ENCODE results near the gene DMRTA2.

Gene DMRTA2

DNA sequence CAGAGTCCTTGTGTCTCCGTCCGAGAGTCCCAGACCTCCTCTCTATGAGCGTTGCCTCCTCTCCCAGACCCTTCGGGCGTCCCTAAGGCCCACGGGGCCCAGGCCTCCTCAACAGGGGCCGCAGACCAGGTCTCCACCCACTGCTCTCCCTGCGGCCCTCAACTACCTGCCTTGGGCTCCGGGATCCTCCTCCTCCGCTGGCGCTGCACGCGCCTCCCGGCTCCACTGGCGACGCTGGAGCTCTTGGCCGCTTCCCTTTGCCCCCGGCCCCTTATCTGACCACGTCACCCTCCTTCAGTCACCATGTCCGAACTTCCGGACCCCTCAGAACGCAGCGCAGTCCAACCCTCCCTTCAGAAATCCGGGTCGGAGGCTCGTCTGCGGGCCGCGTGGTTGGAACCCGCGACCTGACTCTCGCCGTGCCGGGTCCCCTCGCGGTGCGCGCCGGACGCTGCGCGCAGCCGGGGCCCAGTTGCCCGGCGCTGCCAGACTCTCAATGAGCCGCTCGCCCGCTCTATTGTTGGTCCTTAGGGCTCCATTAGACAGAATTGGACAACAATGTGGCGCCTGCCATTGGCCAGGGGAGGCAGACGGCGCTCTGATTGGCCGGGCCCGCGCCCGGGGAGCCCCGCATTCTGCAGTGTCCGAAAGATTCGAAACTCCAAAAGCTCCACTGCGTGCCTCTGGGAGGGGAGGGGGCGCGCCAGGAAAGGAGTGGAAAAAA is at the start of gene DMRTA2:
TSS of gene DMRTA2 (minus strand) at position 498 of the 724 bp plus-strand sequence. CDS start 1,907 bp downstream, outside the sequence.
- DNase-seq = no peak

DNA sequence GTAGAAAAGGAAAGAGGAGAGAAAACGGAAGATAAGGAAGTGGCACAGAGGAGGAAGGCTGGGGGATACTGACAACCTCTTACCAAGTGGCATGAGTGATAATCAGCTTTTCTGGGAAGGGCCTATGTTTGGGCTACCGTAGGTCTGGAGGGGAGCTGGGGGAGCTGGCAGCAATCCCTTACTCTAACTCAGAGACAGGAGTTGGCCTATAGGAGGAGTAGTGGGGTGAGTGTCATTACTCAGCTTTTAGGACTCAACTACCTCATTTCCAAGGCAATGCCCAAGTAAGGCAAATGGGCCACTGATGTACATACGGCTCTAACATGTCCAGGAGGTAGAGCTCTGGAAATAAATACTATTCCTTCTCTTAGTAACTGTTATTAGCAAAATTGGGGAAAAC is 48.7 kb upstream of the DMRTA2 start:
- no peak for DNase-seq

DNA sequence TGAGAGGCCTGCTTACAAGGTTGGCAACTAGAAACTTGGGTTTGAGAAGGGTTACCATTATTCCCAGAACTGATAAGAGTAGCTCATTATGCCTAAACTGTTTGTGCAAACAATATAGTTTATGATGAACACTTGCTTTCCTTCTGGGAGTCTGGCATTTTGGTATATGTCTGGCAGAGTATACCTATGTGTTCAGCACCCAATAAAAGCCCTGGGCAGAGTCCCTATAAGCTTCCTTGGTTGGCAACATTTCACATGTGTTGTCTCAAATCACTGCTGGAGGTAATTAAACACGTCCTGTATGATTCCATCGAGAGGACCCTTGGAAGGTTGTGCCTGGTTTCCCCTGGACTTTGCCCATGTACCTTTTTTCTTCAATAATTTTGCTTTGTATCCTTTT is 39.7 kb upstream of the DMRTA2 start:
- DNase-seq = no peak

DNA sequence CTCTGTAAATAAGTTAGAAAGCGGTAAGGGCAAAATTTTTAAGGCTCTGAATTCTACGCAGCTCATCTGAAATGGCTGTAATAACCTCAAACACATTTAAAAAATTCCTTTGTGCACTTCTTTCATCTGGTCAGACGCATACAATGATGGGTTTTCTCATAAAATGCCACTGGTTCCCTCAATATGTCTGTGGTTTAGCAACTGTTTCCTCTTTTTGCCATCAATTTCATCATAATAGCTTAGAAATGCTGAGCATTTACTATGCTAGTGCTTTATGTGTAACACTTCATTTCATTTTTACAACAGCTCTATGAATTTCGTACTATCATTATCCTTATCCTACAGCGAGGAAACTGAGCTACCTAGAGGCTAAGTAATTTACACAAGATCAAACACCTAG is 35.3 kb upstream of the DMRTA2 start:
- DNase-seq = peak; percentile 72 to 77

DNA sequence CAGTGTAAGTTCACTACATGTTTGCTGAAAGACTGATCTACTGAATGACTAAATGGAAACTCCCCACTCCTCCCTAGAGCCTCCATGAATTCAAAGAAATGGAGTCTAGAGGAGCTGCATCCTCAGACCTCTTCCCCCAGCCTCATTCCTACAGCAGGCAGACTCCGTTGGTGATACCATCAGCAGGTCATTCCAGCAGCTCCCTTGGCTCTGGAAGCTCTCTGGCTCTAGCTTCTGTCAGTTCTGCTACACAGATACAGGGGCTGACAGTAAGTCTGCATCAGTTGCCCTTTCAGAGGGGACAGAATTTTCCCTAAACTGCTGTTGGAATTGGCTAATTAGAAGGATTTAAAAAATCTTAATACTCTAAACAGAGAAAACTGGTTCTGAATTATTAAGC is 31.7 kb upstream of the DMRTA2 start:
- no peak for DNase-seq

DNA sequence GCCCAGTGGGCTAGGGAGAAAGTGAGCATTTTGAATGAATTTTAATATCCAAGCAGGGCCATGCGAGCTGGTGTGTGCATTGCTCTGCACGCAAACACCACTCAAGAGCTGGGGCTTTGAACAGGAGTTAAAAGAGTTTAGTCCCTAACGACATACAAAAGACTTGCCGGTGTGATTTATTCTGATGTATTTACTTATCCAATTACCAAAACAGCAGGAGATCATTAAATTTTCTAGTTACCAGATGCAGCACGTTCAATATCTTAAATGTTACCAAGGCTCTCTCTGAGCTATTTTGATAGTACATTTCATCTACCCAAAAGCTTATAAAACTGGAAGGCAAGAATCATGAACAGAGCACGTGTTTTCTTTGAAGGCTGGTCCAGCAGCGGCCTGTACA is 30.0 kb upstream of the DMRTA2 start:
- DNase-seq = no peak

DNA sequence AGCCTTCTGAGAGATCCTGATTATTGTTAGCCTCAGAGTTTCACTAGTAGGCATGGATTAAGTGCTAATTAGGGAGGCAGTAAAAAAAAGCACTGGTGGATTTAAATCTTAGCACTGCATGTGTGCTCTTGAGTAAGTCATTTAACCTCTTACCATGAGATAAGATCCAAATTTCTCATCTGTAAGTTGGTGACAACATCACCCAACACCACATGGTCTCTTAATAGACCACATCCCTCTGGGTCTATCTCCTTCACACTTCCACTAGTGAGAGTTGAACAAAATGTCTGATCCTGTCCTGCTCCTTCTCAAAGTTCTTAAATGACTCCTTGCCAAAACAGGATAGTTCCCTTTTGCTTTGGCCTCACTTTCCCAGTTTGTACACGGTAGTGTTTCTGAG is 29.5 kb upstream of the DMRTA2 start:
- DNase-seq = no peak

DNA sequence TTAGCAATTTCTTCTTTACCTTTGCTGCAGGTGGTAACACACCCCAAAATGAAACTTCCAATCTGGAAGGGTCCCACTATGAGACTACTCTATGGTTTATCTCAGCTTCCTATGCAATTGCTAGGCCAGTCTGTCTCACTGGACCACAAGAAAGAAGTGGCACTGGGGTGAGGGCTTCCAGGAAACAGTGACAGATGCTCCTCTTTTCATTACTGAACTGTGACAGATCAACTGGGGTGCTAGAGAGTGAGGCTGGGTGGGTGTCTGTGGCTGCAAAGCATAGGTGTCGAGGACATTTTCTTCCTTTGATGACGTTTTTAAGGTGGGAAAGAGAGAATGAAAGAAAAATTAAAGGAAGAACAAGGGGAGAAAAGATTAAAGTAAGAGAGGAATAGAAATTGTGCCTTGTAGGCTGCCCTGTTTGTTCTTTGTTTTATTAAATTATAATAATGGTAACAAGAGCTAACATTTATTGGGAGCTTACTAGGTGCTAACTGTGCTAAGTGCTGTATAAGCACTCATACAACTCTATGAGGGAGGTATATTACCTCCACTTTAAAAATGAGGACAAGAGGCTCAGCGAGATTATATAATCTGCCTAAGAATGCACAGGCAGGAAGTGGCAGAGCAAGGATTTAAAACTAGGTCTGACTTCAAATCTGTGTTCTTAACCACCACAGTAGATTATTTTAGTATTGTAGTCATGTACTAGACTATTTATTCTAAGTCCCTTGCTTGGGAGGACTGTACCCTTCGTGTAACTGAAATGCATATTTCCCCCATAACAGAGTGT is 27.8 kb upstream of the DMRTA2 start:
- no peak for DNase-seq

DNA sequence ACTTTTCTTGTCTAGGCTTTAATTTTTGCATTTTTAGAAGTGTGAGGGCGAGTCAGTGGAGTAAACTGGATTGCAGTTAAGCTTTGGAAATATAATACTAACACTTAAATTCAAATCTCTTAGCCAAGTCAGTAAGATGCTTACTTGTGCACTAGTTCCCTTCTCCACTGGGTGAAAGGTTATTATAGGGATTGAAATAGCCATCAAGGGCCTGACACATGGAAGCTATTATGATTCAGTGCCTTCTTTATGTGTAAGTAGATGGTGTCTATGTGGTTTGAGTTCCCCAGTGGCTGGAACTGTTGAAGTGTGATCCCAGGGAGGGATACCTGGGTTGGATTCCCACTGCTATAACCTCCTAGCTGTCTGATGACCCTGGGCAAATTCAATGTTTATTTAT is 24.7 kb upstream of the DMRTA2 start:
- DNase-seq = no peak

DNA sequence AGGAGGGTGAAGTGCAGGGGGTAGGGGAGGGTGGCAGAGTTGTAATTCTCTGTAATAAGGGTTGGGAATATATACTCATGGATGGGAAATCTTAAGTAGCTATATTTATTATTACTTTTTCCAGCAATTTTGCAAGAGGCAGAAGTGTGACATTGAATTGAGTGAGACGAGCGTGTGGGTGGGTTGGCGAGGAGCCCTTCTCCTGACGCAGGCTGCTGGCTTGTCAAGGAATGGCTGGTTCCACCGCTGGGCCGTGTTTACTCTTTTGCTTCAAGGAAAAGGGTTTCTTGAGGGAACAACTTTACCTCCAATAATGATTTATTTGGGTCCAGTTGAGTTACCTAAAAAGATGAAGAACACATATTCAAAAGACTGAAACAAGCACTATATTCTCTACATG is 17.9 kb upstream of the DMRTA2 start:
- DNase-seq = no peak

DNA sequence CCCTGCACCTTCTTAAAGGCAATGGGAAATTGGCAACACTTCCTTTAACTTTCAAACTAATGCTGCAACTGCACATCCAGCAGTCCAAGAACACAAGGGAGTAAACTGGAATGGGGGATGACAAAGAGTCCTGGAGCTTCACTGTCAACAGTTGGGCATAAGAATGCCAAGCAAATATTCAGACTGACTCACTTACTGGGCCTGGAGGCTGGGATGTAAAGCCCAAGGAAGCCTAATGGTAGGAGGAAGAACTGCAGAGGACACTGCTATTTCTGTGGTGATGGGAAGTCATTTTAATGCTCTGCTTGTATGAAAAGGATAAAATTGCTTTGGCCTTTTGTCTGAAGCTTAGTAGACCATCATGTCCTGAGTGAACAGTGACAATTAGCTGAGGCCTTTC is 15.7 kb upstream of the DMRTA2 start:
- DNase-seq = no peak

DNA sequence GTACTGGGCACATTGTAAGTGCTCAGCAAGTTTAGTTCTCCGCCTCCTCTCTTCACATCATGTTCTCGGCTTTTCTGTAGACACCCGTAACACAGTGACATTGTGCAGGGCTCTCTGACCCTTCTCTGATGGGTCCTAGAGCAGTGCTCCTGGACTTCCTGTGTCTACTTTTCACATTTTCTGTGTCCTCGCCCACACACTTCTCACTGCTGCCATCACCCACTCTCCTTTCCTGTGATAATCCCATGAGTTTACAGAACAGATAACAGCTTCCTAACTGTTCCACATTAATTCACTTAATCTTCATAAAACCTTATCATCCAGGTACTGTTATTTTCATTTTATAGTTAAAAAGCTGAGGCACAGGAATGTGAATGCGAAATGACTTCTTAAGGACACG is 13.2 kb upstream of the DMRTA2 start:
- DNase-seq = no peak

DNA sequence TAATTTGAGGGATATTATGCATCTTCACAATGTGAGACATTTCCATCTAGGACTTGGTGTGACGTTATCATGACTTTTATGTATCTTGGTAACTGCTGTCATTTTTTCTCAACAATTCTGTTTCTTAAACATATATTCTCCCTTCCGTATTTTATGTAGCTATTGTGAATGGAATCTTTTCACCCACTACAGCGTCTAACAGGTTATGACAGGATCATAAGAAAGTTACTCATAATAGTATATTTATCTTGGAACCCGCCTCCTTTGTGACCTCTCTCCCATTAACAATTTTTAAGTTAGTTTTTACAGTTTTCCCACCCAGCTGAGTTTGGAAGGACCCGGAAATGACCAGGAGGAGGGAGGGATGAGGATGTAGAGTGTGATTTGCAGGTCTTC is 6.8 kb upstream of the DMRTA2 start:
- no peak for DNase-seq

DNA sequence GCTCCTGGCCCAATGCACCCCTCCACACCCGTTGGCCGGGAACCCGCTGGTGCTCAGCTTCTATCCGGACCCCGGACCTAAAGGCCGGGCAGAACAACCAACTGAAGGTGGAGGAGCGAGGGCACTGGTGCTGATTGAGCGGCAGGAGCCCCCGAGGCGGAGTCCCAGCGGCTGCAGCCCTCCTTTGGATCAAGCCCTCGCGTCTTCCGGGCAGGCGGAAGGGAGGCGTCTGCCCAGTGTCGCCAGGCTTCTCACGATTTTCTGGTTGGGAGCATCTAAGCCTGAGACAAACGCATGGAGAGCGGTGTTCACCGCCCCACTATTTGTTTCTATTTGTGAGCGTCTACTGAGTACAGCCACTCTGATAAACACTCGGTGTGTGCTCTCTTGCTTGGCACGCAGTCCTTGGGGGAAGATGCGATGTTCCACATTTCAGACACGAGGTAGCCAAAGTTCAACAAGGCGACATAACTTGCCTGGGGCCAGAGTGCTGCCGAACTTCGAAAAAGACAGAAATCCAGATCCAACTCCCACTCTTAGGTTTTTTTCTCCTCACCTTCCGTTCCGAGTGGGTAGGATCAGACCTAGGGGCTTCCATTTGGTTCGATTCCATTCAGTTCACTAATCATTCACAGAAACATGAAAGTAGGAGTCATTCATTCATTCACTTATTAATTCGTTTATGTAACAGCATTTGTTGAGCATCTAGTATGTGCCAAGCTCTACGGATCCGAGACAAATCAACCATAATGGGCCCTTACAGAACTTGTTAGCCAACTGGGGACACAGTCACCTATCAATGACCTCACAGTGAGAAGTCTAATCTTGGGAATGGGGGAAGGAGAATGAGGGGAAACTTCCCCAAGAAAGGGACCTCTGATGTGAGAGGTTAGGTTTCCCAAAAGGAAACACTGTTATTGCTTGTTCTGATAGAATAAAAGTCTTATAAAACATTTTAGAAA is 4.9 kb upstream of the DMRTA2 start:
- no peak for DNase-seq

DNA sequence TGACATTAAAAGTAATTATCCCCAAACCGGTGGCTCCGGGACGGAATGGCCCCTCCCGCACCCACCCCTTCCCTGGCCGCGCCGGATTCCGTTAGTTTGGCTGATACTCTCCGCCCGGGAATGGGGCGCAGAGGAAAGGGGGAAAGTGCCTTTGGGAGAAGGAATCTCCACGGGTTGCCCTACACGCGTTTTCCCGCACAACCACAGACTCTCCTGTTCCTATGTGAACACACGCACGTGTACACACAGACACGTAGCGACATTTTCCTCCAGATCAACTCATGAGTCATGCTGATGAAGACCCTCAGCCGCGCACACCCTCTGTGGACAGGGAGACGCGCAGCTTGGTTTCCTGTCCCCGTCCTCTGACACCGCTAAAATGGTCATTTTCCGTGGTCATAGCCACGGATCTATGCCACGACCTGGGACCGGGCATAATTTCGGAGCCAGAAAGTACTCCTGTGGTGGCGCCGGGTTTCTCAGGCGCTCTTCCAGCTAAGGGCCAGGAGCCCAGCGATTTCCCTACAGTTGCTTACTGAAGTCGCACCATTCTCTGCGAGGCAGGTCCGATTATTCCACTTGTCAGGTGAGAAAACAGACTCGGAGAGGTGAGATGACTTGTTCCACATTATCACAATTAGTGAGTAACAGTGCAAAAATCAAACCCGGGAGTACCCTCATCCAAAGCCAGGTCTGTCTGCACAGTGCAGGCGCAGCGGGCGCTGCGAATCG is 4.0 kb upstream of the DMRTA2 start:
- no peak for DNase-seq

DNA sequence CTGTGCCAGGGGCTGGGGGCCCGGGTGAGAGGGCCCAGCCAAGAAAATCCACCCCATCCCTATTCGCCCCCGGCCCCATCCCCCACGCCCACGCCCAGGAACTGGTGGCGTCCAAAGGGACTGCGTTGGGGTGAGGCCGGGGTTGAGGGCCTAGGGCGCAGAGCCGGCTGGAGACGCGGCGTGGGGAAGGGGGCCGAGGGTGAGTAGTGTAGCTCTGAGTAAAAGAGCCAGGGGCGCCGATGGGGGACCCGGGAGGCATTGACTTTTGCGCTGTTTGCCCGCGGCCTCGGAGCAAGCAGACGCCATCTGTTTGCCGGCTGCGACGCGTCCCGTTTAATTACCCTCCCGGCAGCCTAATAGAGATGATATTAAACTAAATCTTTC is 3.5 kb upstream of the DMRTA2 start:
- DNase-seq = no peak

DNA sequence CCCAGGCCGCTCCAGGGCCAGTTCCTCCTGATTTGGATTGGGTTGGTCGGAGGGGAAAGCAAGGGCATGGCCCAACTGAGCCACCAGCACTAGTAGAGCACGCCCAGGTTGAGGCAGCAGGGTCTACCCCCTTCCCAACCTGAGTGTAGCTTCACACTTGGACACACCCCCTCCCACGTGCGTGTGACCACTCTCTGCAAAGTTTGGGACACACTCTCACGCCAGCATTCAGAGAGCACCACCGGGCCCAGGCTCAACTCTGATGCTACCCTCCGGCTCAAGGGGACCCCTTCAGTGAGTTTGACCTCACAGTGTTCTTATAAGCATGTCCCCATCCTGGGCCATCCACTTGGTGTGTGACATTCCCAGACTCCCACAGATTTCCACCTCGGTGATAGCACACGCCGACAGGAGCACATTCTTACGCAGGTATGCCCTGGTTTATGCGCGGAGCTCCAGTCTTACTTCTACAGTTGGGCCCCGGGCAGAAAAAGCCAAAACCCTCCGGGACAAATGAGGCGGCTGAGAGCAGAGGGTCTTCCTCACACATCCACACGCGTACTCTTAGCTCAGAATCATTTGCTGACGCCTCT is 3.0 kb upstream of the DMRTA2 start:
- no peak for DNase-seq

DNA sequence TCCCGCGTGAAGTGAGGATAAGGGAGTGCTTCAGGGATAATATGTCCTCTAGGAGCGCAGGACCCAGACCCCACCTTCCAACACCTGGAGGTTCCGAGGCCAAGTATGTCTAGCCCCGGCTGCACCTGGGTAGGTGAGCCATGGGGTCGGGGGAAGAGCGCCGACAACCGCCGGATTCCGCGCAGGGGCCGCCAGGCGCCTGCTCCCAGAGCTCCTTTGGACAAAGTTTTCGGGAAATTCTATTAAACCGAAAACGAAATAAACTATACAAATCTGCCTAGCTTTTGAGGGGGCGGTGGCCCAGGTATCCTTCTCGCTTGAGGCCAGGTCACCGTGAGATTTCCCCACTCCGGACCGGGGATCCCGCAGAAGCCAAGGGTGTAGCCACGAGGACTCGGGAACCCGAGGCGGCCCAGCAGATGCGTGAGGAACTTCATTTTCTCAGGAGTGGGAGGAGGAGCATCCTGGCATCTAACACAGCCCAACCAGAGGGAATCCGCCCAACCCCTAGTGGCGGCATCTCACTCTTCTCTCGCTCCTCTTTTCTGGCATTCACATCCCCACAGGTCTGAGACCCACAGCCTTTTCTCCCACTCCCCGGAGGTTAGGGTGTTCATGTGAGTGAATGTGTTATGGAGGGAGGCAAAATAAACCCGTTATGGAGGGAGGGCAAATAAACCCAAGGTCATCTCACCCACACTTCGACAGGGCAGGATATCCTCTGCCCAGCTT is 2.3 kb upstream of the DMRTA2 start:
- no peak for DNase-seq

DNA sequence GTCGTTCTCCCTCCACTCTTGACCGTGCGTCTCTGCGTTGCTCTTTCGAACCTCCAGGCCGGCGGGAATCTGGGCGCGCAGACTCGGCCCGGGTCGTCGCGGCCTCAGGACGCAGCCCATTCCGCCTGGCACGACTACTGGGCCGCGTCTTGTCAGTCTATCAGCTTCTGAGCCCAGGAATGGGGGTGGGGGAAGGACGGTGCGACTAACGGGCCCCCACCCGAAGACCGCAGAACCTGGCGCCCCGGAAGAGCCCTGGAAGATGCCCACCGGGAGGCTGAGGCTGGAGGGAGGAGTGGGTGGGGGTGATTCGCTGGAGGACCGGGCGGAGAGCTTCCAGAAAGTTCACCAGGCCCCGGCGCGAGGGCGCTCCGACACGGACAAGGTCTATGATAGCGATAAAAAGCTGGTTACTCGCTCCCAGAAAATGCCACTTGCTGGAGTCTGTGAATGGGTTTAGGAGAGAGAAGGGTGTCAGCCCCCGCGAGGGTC is 1.7 kb upstream of the DMRTA2 start:
- no peak for DNase-seq

DNA sequence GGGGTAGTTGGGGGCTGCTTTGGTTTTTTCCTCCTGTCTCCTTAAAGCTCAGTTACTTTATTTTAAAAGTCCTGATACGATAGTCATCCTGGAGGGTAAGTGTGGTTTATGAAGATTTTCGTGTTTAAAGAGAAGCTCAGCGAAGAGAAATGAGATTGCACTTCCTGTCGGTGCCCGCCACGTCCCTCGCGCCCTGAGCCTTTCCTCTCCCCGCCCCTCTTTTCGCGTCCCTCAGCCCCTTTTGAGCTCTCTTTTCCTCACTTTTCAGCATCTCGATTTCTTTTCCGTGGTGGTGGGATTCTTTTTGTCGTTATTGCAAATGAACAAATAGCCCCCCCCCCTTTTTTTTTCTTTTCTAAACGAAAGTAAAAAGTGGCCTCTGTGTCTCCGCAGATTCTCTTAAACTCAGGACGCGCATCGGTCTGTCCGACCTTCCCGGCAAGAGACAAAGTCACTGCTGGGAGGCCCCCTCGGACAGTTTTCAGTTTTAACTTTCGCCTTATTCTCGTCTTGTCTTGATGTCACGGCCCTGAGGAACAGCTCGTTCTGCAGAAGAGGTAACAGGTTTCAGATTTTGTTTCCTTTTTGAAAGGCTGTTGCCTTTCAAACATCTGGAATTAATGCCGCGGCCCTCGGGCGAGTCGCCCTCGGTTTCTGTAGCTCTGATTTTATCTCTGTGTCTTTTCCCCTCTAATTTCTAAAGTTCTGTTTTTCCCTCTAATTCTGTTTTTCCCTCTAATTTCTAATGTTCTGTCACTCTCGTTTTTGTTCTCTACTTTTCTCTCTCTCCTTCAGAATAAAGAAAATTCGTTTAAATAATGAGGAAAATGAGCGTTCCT is 1.0 kb upstream of the DMRTA2 start:
- peak in 1 of 2 donors; percentile 21 for DNase-seq

DNA sequence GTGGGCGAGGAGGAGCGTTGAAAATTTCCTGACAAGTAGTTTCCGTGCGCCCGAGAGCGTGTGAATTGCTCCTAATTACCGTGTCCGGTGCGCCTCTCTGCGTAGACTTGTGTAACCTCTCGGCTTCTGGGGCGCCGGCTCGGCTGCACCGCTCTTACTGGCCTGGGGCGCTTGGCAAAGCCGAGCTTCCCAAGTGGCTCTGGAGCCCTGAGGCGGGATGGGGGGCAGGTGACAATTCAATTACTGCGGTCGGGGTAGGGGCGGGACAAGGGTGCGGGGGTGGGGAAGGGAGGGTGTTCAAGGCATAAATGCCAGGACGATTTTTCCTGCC is 392 bp upstream of the DMRTA2 start:
- DNase-seq = peak in 1 of 2 donors; percentile 26

All from inflammatory macrophage treated with lipopolysaccharide for 1 hour (primary cell).